Activated CD8-positive, alpha-beta memory T cell treated with anti-CD3 and anti-CD28 coated beads, Interleukin-2, amount 50 U/mL, for 4 hours (primary cell): ENCODE results near the gene TERT.
"Not testable (repeated sequence)": the region's sequence is repeated elsewhere in the genome, so short reads cannot be mapped to it uniquely, and the experiment has no call there.

Experiments
- DNase-seq: peaks from one replicate; pipeline ENCODE4 v3.0.0-alpha.2; 2020

Gene TERT

GRCh38 chr5:1277781-1278180 is 17.1 kb downstream of the TERT start:
- DNase-seq = no peak

DNA sequence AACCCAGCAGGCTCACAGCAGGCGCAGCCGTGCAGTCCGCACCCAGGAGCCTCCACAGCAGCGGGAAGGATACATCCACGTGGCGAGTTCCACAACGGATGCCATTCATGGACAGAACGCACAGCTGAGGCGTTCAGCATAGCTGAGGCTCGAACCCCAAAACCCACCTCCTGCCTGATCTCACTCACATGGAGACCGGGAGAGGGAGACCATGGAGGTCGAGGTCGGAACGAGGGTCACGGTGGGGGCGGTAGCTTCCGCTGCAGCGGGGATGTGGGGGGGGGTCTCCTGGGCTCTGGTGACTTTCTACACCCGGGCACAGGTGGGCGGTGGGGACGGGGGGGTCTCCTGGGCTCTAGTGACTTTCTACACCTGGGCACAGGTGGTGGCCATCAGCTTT is 17.5 kb downstream of the TERT start:
- no peak for DNase-seq

GRCh38 chr5:1276930-1277329 is 17.9 kb downstream of the TERT start:
- DNase-seq = no peak

DNA sequence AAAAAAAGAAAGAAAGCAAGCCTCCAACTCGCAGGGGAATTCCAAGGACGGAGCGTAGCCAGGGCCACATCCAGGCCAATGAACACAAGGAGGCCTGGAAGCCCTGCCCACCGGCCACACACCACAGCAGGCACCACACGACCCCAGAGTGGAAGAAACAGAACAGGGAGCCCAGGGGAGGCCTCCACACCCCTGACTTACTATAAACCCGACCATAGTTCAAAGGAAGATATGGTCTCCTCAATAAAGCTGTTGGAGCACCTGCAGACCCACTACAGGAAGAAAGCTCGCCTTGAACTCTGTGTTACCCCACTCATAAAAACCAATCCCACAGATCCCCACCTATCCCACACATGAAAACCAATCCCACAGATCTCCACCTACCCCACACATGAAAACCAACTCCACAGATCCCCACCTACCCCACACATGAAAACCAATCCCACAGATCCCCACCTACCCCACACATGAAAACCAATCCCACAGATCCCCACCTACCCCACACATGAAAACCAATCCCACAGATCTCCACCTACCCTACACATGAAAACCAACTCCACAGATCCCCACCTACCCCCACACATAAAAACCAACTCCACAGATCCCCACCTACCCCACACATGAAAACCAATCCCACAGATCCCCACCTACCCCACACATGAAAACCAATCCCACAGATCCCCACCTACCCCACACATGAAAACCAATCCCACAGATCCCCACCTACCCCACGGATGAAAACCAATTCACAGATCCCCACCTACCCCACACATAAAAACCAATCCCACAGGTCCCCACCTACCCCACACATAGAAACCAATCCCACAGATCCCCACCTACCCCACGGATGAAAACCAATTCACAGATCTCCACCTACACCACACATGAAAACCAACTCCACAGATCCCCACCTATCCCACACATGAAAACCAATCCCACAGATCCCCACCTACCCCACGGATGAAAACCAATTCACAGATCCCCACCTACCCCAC is 19.2 kb downstream of the TERT start:
- not testable (repeated sequence) for DNase-seq

DNA sequence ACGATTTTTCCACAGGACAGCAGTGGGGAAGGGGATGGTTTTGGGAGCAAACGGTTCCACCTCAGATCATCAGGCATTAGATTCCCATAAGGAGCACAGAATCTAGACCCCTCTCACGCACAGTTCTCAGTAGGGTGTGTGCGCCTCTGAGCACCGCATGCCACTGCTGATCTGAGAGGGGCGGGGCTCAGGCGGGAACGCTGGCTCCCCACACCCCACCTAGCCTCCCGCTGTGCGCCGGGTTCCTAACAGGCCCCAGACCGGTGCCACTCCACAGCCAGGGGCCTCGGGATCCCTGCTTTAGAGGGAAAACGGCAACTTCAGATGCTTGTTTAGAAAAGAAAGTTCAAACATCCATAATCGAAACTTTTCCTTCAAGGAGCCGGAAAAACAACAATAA is 20.4 kb downstream of the TERT start:
- no peak for DNase-seq

- DNase-seq = no peak
Measured at GRCh38 chr5:1273745-1274144, 21.1 kb downstream of the TERT start.

- DNase-seq = no peak
Measured at GRCh38 chr5:1272201-1272600, 22.7 kb downstream of the TERT start.

GRCh38 chr5:1270933-1271914 is 23.6 kb downstream of the TERT start:
- DNase-seq = no peak

DNA sequence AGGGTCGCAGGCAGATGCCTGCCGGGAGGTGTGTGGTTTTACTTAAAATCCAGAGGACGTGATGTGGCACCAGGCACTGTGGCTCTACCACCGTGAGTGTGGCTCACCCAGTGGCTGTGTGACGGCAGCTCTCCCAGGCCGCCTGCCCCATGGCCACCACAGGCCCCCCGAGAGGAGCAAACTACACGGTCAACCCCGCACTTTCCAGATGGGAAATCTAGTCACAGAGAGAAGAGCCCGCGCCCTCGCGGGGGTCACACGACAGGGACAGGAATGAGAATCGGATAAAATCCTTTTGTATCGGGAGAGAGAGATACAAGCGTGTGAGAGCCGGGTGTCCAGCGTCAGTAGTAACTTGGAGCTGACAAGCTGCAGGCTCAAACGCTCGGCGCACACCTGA is 24.4 kb downstream of the TERT start:
- no peak for DNase-seq

DNA sequence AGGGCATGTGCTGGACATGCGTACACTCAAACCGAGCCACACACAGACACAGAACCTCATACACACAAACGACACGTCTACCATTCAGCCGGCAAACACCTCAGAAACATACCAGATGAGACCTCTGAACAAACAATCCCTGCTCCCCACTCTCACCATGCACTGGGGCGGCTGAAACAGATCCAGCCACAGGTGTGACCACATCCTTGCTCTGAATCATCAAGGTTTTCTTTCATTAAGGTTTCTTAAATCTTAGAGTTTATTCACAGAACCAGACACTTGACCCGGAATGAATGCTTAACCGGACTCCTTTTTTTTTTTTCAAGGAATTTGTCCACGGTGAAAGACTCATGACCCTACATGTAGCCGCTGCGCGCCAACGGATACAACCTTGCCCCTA is 26.2 kb downstream of the TERT start:
- peak; percentile 35 for DNase-seq

- DNase-seq = no peak
Measured at GRCh38 chr5:1268056-1268455, 26.8 kb downstream of the TERT start.

DNA sequence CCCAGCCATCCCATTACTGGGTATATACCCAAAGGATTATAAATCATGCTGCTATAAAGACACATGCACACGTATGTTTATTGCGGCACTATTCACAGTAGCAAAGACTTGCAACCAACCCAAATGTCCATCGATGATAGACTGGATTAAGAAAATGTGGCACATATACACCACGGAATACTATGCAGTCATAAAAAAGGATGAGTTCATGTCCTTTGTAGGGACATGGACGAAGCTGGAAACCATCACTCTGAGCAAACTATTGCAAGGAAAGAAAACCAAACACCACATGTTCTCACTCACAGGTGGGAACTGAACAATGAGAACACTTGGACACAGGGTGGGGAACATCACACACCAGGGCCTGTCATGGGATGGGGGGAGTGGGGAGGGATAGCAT is 27.4 kb downstream of the TERT start:
- DNase-seq = not testable (repeated sequence)

DNA sequence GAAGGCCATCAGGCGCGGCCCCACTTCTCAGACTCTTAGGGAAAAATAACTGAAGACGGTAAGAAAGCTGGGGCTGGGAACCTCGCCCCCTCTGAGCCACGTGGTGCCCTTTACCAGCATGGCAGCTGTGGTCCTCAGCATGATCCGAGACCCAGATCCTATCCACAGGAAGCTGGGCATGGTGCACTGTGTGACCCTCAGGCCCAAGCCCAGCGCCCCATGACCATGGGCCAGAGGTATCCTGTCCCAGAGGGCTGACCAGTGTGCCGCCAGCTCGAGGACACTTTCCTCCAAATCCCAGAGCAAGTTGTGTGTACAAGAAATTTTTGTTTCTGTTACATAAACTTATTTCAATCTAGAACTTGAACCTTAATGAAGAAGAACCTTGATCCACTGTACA is 28.1 kb downstream of the TERT start:
- no peak for DNase-seq

DNA sequence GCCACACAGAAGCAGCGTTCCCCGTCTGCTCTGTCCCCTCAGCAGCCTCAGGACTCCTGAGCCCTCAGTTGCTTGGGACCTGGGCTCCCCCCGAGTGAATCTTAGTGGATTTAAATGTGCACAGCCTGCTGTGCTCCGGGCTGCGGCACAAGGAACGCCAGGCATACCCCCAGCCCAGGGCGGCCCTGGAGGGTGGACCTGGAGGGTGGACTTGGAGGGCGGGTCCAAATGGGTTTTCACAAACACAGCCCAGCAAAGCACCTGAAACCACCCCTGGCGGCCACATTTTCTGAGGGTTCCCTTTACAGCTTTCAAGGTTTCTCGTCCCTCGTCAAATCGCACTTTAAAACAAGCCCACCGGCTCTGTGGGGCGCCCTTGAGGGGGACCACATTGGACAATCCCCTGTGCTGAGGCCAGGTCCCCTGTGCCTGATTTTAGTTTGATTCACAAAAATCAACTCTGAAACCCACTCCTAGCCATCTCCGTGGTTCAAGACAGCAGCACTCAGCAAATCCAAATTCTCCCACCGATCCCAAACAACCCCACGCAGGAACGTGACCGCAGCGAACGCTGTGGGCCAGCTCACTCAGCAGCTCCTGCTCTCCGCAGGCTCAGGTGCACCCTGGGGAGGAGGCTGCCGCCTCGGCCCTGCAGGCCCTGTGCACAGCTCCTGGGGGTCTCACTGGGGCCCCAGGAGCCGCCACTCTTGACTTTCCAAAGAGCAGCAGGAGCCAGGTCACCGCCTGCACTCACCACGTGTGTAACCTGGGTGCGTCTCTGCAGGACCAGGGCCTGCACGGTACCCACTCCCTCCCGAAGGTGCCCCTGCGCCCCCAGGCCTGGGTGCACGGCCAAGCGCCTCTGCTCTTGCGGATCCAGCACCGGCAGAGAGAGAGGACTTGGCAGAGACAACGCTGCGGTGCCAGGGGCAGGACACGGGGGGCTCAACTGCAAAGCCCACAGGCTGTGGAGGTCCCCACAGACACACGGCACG is 29.1 kb downstream of the TERT start:
- DNase-seq = no peak

DNA sequence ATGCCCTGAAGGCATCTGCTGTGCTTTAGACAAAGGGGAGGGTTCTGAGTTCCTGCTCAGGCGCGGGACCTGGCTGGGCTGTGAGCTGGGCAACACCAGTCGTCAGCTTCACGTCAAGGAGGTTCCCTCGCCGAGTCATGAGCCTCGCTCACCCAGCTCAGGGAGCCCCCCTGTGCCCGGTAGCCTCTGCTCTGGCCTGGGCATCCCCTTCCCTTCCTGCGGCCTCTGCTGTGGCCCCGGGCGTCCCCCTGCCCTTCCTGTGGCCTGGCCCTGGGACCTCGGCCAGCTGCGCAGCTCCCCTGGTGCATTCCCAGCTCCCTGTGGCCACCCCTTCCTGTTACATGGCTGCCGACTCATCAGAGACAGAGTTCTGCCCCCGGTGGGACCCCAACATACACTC is 29.8 kb downstream of the TERT start:
- DNase-seq = no peak

DNA sequence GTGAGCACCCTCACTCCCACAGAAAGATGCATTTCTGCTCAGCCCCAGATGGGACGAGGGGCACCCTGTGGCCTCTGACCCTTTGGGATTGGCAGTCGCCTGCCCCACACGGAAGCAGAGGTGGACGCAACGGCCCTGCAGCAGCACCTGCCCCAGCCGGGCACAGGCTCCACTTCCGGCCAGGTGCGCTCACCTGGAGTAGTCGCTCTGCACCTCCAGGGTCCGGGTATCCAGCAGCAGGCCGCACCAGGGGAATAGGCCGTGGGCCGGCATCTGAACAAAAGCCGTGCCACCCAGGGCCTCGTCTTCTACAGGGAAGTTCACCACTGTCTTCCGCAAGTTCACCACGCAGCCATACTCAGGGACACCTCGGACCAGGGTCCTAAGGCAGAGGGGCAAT is 30.7 kb downstream of the TERT start:
- DNase-seq = no peak

GRCh38 chr5:1262381-1262780 is 32.5 kb downstream of the TERT start:
- DNase-seq = no peak

DNA sequence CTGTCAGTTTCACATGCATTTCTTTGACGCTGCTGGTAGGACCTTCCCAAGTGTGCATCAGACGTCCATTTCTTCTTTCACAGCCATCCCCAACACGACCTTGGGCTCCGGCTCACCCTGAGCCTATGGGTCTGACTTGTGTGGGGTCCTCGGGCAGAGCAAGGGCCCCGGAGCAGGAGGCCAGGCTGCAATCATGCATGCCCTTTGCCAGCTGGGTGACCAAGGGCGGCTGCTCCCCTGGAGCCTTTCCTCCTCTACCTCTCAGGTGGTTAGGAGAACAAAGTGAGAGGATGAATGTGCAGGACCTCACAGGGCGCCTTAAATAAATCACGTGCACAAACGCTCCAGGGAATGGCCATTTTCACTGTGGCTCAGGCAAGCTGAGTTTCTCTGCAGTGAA is 33.2 kb downstream of the TERT start:
- no peak for DNase-seq

DNA sequence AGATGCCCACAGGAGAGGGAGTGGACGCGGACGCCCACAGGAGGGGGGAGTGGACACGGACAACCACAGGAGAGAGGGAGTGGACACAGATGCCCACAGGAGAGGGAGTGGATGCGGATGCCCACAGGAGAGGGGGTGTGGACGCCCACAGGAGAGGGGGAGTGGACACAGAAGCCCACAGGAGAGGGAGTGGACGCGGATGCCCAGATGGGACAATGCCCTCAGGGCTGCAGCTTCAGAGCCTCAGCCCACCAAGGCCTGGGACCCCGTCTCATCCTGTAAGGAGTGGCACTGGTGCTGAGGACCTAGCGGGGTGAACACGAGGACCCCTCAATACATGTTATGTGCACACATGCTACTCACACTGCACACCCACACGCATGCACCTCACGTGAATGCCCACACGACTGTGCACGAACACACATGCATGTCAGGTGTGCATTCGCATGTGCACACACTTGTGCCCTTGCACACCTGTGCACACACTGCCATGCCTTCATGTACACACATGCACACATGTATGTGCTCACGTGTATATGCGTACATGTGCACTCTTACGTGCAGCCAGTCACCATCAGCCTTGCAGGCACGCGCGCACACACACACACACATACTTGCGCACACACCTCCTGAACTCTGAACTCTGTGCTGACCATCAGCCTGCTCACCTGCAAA is 34.9 kb downstream of the TERT start:
- no peak for DNase-seq

- no peak for DNase-seq
Measured at GRCh38 chr5:1257841-1258240, 37.0 kb downstream of the TERT start.

GRCh38 chr5:1257363-1257762 is 37.5 kb downstream of the TERT start:
- DNase-seq = no peak

DNA sequence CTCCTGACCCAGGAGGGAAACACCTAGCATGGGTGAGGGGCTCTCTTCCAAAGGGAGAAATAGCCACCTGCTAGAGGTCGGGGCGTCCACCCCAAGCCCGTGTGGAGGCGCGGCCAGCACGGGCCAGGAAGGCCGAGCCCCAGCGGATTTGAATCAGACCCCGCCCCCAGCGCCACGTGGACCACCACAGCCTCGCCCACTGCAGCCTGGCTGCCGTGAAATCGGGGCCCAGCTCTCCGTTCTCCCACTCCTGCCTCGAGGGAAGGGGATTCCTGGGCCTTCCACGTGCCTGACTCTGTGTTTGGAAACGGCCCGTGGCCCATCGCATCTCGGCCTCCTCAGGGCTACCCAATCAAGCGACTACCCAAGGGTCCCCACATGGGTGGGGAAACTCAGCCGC is 38.1 kb downstream of the TERT start:
- DNase-seq = no peak
